Naive thymus-derived CD4-positive, alpha-beta T cell (primary cell): ENCODE results near the gene ARHGAP23. TPM values are rescaled to one million over a fixed set of nuclear protein-coding genes. Genes with fewer than 3 reads are reported as not detected.

Experiments used
- ATAC-seq: fragments of 150-1000 bp; cut with Tn5 transposase; 2 replicates; pipeline ENCODE4 v1.10.0; 2021; ENCODE audit warnings: mild to moderate bottlenecking, moderate library complexity
- CTCF ChIA-PET: fragments of 350-600 bp; sonication (Branson Sonifier 250); formaldehyde crosslinking; loops from one replicate; lab custom pipeline; 2021; ENCODE audit warnings: antibody characterized with exemption; lab: Charles Lee
- POLR2A ChIA-PET: fragments of 350-600 bp; sonication (Branson Sonifier 250); formaldehyde crosslinking; loops from one replicate; lab custom pipeline; 2021; ENCODE audit warnings: antibody characterized with exemption, inconsistent platforms; lab: Charles Lee
- DNase-seq, 9 donors: peaks; one replicate each; pipeline versions ENCODE4 v3.0.0 to v3.0.0-alpha.2; 2020 to 2022; ENCODE audit warnings: mixed read lengths in 1 of 9
- H3K27ac ChIP-seq: one replicate; pipeline ENCODE4 v1.7.0; 2013; ENCODE audit warnings: mild to moderate bottlenecking, low read depth, low read length, moderate library complexity
- H3K27me3 ChIP-seq, 2 donors: one replicate each; pipeline ENCODE4 v1.7.0; 2013; ENCODE audit warnings: low read length in 2 of 2, mild to moderate bottlenecking in 2 of 2, moderate library complexity in 2 of 2; ENCODE audit not compliant: control insufficient read depth in 2 of 2, insufficient read depth in 2 of 2
- H3K36me3 ChIP-seq, 3 experiments: 1 replicate in 2 of 3; 2 replicates in 1 of 3; pipeline ENCODE4 v1.7.0; 2013; ENCODE audit warnings: low read length in 3 of 3, mild to moderate bottlenecking in 3 of 3, moderate library complexity in 1 of 3; ENCODE audit not compliant: insufficient read depth in 3 of 3, control insufficient read depth in 2 of 3
- H3K4me1 ChIP-seq, 2 donors: one replicate each; pipeline ENCODE4 v1.7.0; 2013; ENCODE audit warnings: low read length in 2 of 2, mild to moderate bottlenecking in 2 of 2, moderate library complexity in 1 of 2; ENCODE audit not compliant: control insufficient read depth in 2 of 2, insufficient read depth in 2 of 2
- H3K4me3 ChIP-seq: 2 replicates; pipeline ENCODE4 v1.7.0; 2013; ENCODE audit warnings: mild to moderate bottlenecking, low read length
- H3K9me3 ChIP-seq, 3 experiments: 1 replicate in 2 of 3; 2 replicates in 1 of 3; pipeline ENCODE4 v1.7.0; 2013; ENCODE audit warnings: low read length in 3 of 3; ENCODE audit not compliant: control insufficient read depth in 2 of 3
- H3K27ac Mint-ChIP-seq, 9 donors: one replicate each; pipeline ENCODE4 v1.8.0; 2020 to 2022; ENCODE audit warnings: mixed read lengths in 9 of 9, mild to moderate bottlenecking in 8 of 9, moderate library complexity in 5 of 9, inconsistent platforms in 2 of 9
- H3K27me3 Mint-ChIP-seq, 5 donors: one replicate each; pipeline ENCODE4 v1.8.0; 2021 to 2022; ENCODE audit warnings: mixed read lengths in 5 of 5, mild to moderate bottlenecking in 1 of 5
- H3K36me3 Mint-ChIP-seq, 5 donors: one replicate each; pipeline ENCODE4 v1.8.0; 2020 to 2022; ENCODE audit warnings: mixed read lengths in 5 of 5, mild to moderate bottlenecking in 3 of 5, inconsistent platforms in 1 of 5
- H3K4me1 Mint-ChIP-seq, 7 donors: one replicate each; pipeline ENCODE4 v1.8.0; 2020 to 2022; ENCODE audit warnings: mixed read lengths in 7 of 7, mild to moderate bottlenecking in 3 of 7, inconsistent platforms in 1 of 7
- H3K4me3 Mint-ChIP-seq, 10 donors: one replicate each; pipeline ENCODE4 v1.8.0; 2020 to 2022; ENCODE audit warnings: mild to moderate bottlenecking in 10 of 10, mixed read lengths in 10 of 10, moderate library complexity in 6 of 10, inconsistent platforms in 2 of 10
- H3K9me3 Mint-ChIP-seq, 11 donors: one replicate each; pipeline ENCODE4 v1.8.0; 2020 to 2022; ENCODE audit warnings: mixed read lengths in 11 of 11, mild to moderate bottlenecking in 4 of 11, inconsistent platforms in 1 of 11, moderate library complexity in 1 of 11
- intact Hi-C, 2 donors: fragments of 100-400 bp; cut with micrococcal nuclease; formaldehyde crosslinking; loops; one replicate each; pipeline ENCODE4 v1.15.1; 2023
- polyA plus RNA-seq, 2 donors: library from polyadenylated mRNA; unstranded; fragments of 300-500 nt; fragmentation: Illumina TruSeq; gene quantifications; one replicate each; pipeline ENCODE4 v1.2.3, GENCODE V29; 2021
- total RNA-seq, 6 experiments: library from RNA in 5 of 6; stranded (reverse) in 5 of 6; gene quantifications; 1 replicate in 5 of 6; 2 replicates in 1 of 6; pipeline ENCODE4 v1.2.3 and lab custom pipeline; 2021 to 2026

Gene ARHGAP23
- total and polyA plus RNA-seq, 7 experiments from 2014 or later: 0.24 to 1.3 (median 0.34) TPM; not detected in 4

DNA sequence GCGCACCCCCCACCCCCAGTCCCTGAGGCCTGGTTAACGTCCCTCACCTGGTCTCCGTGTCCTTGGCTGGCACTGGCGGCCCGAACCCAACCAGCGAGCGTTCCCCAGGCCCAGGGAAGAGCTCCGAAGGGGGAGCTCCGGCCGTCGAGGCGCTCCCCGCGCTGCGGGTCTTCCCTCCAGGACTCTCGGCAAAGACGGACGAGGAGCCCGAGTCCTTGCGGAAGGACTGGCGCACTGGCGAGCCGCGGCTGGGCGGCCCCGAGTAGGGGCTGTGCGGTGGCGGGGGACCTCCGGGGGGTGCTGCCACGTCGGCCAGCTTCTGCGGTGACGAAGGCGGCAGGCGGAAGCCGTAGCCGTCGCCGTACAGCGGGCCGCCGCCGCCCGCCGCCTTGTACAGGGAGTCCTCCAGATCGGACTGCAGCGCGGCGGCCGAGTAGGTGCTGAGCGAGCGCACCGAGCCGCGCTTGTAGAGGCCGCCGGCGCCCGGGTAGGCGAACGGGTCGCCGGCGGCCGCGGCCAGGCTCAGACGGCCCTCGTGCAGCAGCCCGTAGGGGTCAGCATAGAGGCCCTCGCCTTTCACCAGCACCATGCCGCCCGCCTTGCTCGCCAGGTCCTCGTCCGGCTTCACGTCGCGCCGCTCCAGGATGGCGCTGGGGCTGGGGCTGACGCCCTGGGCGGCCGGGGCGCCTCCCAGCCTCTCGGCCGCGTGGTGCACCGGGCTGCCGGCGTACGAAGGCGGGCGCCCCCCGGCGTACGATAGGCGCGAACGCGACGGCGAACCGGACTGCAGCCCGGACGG, 133.4 kb downstream of the ARHGAP23 start:
- Mint-ChIP-seq H3K4me3 (peak overlapping the region in 3 of 10 donors; percentile 32 to 100 (median 63)), H3K9me3 (no peaks in the 10 kb centered on the region), H3K36me3 (no peaks in the 10 kb centered on the region), H3K4me1 (peaks cover 17 to 51% (median 39%) of the 10 kb centered on the region in 7 donors), H3K27ac (no peak overlapping the region), H3K27me3 (peaks cover 28 to 77% (median 47%) of the 10 kb centered on the region in 5 donors)
- H3K4me1 ChIP-seq: peaks cover 0 to 37% of the 10 kb centered on the region in 2 donors
- peaks cover 16 to 51% of the 10 kb centered on the region in 2 donors for H3K27me3 ChIP-seq
- no peaks in the 10 kb centered on the region for H3K36me3 ChIP-seq
- no peak overlapping the region for H3K27ac ChIP-seq
- intact Hi-C loops: no loop called here
- CTCF ChIA-PET: no interaction called here
- DNase-seq: no peak
- no peaks in the 10 kb centered on the region for H3K9me3 ChIP-seq
- ATAC-seq: no peak
- POLR2A ChIA-PET: interaction anchor here (0.6 kb wide), 1 partner anchor 206 kb away, joined by 3 read pairs; no protein-coding TSS in a partner anchor
- H3K4me3 ChIP-seq: no peak overlapping the region

Other genes starting within 250 kb of the ARHGAP23 start
- gene TBC1D3, start 235.9 kb upstream of the ARHGAP23 start, total RNA-seq: 10 to 100 TPM in 1 of 5 experiments, not detected in 4; 11.0 TPM
- gene TBC1D3, start 235.9 kb upstream of the ARHGAP23 start, polyA plus RNA-seq: not detected
- gene MRPL45, start 131.3 kb upstream of the ARHGAP23 start, total RNA-seq: 10 to 100 TPM; 15.7 to 28.6 (median 22.7) TPM
- 10 to 100 TPM; 31.2 to 41.6 TPM for gene MRPL45, start 131.3 kb upstream of the ARHGAP23 start, polyA plus RNA-seq
- gene GPR179, start 84.5 kb upstream of the ARHGAP23 start, total RNA-seq: under 1 TPM in 3 of 5 experiments, not detected in 2; 0.11 to 0.35 (median 0.17) TPM
- gene GPR179, start 84.5 kb upstream of the ARHGAP23 start, polyA plus RNA-seq: not detected
- 10 to 100 TPM; 17.0 to 23.3 (median 21.5) TPM for gene SOCS7, start 76.6 kb upstream of the ARHGAP23 start, total RNA-seq
- gene SOCS7, start 76.6 kb upstream of the ARHGAP23 start, polyA plus RNA-seq: under 1 TPM; 0.57 to 0.81 TPM
- under 1 TPM in 4 of 5 experiments, not detected in 1; 0.15 to 0.40 (median 0.23) TPM for gene SRCIN1, start 177.5 kb downstream of the ARHGAP23 start, total RNA-seq
- gene SRCIN1, start 177.5 kb downstream of the ARHGAP23 start, polyA plus RNA-seq: not detected
- gene EPOP, start 246.5 kb downstream of the ARHGAP23 start, total RNA-seq: 10 to 100 TPM in 1 of 5 experiments, under 1 TPM in 4; 0.19 to 13.4 (median 0.34) TPM
- not detected for gene EPOP, start 246.5 kb downstream of the ARHGAP23 start, polyA plus RNA-seq